Measurements from ENCODE around the gene PBX4.
"Not testable (repeated sequence)": the region's sequence is repeated elsewhere in the genome, so short reads cannot be mapped to it uniquely, and the experiment has no call there.

The PBX4 gene

DNA sequence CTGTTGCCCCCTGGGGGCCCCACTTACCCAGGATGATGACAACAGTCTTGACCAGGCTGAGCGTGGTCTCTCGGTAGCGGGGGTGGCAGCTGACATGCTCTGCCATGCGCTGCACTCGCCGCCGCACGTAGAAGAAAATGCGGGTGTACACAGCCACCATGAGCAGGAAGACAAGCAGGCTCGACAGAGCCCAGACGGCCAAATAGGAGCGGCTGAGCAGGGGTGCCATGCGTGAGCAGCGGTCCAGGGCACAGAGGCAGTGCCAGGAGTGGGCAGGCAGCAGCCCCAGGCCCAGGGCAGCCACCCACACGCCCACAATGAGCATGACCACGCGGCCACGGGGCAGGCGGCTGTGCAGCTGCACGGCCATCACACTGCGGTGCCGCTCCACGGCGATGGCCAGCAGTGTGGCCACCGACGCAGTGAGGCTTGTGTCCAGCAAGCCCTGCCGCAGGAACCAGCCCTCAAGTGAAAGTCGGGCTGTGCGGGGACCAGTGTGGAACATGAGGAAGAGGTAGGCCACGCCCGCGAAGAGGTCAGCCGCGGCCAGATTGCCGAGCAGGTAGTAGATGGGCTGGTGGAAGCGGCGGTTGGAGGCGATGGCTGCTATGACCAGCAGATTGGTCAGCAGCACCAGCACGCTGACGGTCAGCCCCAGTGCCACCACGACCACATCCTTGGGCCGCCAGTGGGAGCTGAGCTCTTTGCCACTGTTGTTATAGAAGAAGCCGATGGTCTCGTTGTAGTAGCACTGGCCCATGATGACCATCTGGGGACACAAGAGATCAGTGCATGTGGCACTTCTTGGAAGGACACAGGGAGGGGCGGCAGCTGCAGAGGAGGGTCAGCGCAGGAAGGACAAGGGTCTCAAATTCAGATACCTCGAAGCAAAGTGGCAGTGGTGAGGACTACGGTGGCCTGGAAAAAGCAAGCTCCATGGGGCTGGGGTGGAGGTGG, 8.3 kb upstream of the PBX4 start:
- no peak for DNase-seq (ENCODE audit: low spot score)

DNA sequence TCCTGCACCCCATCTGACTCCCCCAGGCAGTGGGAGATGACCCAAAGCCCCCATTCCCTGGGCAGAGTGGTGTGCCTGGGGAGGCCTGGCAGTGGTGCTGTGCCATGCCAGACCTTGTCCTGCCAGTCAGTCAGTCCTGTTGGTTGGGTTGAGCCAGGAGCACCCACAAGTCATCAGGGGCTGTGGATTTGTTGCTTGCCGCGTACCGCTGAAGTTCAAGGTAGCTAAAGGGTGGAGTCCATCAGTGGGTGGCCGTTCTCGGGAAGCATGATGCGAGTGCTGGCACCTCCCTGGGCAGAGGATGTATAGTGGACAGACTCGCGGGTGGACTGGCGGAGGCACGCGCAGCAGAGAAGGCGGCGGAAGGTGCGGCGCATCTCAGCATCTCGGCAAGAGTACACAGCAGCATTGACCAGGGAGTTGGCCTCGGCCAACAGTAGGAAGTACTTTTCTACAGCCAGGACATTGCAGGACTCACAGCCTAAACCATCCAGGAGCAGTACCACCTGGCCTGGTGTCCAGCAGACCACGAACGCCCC, 5.6 kb upstream of the PBX4 start:
- DNase-seq (ENCODE audit: low spot score), result no peak

DNA sequence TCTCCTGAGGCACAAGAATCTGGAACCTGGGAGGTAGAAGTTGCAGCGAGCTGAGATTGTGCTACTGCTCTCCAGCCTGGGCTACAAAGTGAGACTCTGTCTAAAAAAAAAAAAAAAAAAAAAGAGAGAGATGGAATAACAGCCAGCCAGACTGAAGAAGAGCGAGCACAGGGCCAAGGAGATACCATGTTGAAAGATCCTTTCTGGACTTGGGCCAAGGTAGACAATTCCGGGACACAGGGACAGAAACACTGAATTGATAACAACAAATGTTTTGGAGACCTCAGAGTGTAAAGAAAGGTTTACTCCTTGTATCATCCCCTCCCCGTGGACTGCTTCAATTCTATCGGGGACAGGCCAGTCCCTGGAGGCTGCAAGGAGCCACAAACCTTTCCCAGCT, 4.9 kb upstream of the PBX4 start:
- no peak for DNase-seq (ENCODE audit: low spot score)

DNA sequence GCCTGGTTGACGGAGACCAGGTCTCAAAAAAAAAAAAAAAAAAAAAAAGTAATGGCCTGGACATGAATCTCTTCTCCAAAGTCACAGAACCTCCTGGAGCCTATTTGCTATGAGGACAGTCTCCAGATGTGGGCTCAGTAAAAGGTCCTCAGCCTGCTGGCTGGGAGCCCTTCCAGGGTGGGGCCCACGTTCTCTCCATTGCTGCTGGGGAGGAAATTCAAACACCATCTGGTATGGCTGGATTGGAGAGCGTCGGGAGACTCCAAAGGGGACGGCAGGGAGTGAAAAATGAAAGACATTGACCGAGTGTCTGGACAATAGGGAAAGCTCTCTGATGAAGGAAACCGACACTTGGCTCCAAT, 1.3 kb upstream of the PBX4 start:
- DNase-seq (ENCODE audit: low spot score), result no peak

DNA sequence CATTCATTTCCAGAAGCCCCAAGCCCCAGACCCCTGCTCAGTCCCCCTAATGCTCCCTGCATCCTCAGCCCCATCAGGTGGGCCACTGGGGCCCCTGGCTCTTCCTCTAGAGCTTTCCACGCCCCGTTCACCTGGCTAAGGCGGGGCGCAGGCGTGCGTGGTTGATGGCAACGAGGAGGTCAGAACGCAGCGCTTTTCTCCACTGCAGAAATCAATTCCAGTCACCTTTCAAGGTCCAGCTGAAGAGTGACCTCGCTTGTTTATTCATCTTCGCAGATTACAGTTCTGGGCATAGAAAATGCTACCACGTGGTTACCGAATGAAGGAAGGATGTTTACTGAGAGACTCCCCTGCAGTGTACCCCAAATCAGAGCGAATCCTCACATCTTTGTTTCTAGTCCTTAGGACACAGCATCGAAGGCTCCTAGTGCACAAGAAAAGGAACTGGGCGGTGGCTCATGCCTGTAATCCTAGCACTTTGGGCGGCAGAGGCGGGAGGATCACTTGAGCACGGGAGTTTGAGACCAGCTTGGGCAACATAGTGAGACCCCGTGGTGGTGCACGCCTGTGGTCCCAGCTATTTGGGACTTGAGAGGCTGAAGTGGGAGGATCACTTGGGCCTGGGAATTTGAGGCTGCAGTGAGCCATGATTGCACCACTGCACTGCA, 828 bp upstream of the PBX4 start:
- DNase-seq (ENCODE audit: low spot score), result no peak

DNA sequence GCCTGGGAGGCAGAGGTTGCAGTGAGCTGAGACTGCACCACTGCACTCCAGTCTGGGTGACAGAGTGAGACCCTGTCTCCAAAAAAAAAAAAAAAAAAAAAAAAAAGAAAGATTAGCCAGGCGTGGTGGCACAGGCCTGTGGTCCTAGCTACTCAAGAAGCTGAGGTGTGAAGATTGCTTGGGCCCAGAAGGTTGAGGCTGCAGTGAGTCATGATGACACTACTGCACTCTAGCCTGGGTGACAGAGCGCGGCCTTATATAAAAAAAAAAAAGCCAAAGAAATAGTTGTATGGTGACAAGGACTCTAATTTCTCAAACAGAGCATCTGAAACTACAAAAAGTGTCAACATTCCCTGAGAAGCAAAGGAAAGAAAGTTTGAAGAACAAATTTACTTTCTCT, 3.4 kb downstream of the PBX4 start:
- DNase-seq (ENCODE audit: low spot score), result no peak

DNA sequence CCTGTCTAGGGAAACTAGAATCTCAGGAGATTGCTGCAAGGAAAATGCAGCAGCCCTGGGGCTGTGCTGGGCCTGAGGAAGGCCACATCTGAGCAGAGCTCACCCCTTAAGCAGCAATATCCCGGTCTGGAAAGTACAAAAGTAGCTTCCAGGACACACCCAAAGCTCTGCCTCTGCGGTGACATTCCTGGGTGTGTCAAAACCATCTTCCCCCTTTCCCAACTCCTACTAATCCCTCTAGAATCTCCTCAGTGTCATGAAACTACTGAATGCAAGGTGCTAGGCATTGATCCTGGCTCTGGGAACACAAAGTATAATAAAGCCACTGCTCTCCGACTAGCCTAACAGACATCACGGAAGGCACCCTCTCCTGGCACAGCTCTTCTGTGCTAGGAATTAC, 5.0 kb downstream of the PBX4 start:
- DNase-seq (ENCODE audit: low spot score), result no peak

DNA sequence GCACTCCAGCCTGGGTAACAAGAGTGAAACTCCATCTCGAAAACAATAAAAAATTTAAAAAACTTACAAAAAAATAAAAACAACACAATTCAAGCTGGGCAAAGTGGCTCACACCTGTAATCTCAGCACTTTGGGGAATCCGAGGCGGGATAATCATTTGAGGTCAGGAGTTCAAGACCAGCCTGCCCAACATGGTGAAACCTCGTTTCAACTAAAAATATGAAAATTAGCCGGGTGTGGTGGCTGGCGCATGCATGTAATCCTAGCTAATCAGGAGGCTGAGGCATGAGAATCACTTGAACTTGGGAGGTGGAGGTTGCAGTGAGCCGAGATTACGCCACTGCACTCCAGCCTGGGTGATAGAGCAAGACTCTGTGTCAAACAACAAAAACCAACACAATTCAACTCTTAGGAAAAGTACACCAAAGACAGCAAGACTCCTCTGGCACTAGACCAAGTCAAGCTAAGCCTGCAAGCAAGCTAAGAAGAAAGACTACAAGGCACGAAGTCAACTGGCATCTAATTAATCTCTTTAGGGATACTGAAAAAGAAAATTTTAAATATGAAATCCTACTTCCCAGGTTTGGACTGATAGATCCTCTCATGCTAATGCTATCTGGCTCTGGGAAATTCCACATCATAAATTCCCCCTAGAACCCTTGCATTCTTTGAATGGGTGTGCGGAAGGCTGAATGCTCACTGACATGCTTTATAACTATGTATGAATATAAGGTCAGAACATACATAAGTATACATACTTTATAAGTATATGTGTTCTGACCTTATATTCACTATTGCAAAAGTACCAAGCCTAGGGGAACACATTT, 7.9 kb downstream of the PBX4 start:
- DNase-seq (ENCODE audit: low spot score), result no peak

DNA sequence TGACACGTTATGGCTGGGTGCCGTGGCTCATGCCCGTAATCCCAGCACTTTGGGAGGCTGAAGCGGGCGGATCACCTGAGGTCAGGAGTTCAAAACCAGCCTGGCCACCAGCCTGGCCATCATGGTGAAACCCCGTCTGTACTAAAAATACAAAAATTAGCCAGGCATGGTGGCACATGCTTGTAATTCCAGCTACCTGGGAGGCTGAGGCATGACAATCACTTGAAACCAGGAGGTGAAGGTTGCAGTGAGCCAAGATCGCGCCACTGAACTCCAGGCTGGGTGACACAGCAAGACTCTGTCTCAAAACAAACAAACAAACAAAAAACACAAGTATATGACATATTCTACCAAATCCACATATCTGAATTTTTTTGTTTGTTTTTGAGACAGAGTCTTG, 11.8 kb downstream of the PBX4 start:
- not testable (repeated sequence) for DNase-seq (ENCODE audit: low spot score)

DNA sequence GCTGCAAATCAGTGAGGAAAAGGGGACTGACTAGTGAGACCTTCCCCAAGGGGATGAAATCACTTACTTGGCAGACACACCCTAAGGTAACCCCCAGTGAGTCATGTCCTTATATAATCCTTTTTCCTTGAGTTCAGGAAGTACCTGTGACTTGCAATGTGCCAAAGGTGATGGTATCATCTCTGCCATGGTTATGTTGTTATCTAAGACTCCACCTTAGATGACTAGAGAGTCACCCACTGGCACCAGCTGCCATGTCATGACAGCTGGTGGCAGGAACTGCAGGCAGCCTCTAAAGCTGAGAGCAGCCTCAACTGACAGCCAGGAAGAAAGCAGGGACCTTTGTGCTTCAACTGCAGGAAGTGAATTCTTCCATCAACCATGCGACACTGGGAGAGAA, 12.5 kb downstream of the PBX4 start:
- DNase-seq (ENCODE audit: low spot score), result no peak

DNA sequence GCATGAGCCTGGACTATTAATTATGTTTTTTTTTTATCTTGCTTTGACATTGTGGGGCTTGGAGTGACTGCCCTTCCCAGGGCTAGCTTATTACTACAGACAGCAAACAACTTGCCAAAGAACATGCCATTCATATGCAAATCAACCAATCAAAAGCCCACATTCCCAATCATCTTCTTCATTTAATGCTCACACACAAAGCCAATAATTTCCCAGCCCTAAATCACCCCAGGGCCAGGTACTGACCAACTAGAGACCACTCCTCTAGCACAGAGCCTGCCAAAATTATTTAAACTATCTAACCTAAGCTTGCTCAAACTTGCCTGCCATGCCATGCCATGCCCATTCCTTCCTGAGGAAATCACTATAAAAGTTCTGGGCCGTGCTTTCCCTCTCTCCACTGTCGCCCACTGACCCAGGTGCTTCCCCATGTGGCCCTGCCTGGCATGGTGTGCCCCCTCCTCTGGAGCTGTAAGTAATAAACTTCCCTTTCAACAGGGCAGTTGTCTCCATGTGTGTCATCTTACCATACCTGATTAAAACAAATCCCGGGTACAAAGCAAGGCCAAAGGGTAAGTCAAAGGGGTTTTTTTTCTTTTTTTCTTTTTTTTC, 15.7 kb downstream of the PBX4 start:
- DNase-seq (ENCODE audit: low spot score), result no peak

DNA sequence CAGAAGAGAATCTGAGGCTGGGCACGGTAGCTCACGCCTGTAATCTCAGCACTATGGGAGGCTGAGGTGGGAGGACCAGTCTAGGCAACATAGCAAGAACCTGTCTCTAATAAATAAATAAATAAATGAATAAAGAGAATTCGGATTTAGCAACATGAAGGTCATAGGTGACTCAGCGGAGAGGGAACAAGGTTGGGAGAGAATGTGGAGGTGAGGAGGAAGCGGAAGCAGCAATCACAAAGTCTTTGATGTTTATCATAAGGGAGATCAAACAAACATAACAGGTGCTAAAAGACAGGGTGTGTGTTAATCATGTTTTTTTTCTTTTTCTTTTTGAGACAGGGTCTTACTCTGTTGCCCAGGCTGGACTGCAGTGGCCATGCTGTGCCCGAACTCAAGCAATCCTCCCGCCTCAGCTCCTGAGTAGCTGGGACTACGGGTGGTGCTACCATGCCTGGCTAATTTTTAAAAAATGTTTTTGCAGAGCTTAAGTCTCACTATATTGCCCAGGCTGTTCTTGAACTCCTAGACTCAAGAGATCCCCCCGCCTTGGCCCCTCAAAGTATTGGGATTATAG, 16.3 kb downstream of the PBX4 start:
- no peak for DNase-seq (ENCODE audit: low spot score)

DNA sequence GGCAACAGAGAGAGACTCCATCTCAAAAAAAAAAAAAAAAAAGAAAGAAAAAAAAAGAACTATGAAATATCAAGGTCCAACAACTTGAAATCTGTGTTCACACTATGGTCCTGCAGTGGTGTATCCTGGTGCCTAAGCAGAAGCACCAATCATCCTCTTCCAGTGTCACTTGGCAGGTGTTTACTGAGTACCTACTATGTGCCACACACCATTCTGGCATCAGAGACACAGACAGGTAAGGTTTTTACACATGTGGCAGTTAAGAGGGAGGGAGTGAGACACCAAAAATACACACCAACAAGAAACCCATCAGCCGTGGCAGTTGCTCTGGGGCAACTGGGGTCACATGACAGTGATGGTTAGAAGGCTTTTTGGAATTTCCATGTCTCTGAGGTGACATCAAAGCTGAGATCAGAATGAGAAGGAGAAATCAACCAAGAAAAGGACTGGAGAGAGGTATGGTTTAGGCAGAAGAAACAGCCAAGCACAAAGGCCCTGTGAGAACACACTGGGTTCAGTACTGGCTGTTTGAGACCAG, 17.6 kb downstream of the PBX4 start:
- DNase-seq (ENCODE audit: low spot score), result no peak

DNA sequence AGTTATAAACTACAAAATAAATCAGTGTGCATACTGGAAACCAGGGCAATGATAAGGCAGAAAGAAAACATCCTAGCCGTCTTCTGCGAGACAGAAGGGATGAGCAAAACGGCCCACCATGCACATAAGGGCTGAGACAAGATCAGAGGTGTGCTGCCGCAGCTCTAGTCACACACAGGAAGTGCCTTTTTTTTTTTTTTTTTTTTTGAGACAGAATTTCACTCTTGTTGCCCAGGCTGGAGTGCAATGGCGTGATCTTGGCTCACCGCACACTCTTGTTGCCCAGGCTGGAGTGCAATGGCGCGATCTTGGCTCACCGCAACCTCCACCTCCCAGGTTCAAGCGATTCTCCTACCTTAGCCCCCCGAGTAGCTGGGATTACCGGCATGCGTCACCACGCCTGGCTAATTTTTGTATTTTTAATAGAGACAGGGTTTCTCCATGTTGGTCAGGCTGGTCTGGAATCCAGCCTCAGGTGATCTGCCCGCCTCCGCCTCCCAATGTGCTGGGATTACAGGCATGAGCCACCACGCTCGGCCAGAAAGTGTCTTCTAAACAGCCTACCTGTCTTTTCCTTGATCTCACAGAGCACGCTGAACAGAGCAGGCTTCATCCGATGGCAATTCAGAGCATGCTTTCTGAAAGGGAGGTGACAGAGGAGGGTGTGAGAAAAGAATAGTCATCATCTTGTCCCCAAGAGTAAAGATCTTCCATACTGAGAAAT, 19.6 kb downstream of the PBX4 start:
- not testable (repeated sequence) for DNase-seq (ENCODE audit: low spot score)

DNA sequence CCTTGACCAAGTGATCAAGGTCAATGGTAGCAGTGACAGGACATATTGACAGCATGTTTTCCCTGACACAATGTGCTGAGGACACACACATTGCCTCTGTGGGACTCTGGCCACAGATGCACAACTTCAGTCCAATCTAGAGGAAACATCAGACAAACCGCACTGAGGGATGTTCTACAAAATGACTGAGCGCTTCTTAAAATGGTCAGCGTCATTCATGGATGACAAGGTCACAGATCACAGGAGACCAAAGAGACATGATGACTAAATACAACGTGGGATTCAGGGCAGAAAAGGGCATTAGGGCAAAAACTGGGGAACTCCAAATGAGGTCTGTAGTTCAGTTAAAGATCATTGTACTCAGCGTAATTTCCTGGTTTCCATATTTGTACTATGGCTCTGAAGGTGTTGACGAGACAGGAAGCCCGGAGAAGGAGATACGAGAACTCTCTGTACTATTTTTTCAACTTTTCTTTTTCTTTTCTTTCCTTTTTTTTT, 20.6 kb downstream of the PBX4 start:
- DNase-seq (ENCODE audit: low spot score), result no peak

DNA sequence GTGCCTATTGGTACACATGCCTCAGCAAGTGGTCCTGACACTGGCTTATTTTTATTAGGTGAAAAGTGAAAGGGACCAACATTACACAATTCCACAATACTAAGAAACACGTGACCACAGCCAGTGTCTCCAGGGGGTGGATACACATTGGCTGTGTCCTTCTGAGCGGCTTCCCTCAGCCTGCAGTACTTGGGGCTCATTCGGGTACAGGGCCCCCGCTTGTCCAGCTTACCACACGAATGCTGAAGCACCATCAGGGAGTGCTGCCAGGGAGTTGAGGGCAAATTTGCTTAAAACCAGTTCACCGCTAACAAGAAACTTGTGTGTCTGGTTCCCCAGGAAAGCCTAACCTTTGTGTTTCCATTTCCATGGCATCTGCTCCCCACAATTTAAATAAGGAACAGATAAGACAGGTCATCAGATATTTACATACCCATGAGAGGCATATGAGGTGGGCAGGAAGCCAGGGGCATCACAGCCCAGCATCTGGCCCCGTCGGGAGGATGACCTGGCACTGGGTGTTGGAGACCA, 23.3 kb downstream of the PBX4 start:
- DNase-seq (ENCODE audit: low spot score), result no peak

DNA sequence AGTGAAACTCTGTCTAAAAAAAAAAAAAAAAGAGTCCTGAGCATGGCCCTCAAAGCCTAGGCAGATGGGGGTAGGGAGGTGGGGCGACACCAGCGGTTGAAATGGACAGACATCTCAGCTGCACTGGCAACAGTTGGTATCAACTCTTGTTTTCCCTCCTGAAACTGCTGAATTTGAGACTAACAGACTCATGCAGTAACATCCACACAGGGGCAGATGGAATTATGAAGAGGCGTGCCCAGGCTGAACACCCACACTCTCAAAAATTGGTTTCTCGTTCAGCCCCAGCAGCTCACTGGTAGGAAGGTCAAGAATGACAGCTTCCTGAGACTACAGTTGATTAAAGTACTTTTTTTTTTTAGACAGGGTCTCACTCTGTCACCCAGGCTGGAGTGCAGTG, 24.1 kb downstream of the PBX4 start:
- no peak for DNase-seq (ENCODE audit: low spot score)

DNA sequence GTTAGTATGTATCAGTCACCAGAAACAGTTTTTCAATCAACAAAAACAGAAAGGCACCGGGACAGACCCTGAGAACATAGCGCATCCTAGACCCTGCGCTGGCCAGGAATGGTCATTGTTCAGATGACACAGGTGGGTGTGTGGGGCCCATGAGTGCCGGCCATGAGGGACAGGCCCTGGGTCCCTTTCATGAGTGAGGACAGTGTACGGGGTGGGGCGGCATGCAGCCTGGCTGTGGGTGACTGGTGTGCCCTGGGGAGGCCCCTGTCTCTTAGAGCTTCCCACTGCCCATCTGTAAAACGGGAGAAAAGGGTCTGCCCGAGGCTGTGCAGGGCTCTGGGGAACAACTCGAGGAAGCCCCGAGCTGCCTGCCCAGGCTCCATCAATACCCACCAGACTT, 25.8 kb downstream of the PBX4 start:
- no peak for DNase-seq (ENCODE audit: low spot score)

DNA sequence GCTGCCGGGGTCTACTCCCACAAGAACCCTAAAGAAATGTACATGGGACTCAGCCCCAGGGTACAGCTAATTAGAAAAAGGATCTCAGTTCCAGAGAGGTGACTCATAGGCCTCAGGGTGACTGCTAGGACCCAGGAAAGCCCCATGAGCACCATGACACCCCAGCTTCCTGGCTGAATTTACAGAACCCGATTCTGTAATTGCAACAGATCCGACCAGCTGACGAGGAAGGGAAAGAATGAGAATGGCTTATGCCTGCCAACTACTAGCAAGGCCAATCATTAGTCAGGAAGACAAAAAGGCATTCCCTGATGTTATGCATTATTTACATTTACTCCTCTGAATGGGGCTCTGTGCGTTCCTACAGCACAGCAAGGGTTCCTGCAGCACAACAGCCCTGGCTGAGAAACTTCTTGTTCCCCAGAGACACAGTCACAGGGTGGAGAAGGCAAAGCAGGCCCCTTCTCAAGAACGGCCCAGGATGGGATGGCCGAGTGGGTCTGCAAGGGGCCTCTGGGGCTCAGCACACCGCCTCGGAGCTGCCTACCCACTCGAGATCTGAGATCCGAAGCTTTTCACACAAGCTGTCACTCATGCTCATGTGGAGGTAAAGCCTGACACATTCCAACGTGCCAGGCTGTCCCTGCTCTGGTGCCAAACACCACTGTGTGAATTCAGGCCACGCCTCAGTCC, 27.2 kb downstream of the PBX4 start:
- no peak for DNase-seq (ENCODE audit: low spot score)

DNA sequence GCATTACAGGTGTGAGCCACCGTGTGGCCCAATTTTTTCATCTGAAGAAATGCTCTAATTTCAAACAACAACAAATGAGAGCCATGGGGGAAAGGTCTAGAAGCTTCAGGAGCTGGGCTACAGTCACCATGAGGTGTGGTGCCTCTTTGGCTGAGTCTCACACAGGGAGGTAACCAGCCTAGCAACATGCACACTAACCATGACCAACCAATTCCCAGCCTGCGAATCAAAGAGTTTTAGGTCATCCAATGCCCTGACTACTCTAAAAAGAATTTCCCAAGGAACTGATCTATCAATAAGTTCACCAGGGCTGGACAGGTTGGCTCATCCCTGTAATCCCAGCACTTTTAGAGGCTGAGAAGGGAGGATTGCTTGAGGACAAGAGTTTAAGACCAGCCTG, 29.9 kb downstream of the PBX4 start:
- no peak for DNase-seq (ENCODE audit: low spot score)
